Daoy (cell line): ENCODE measurements around the gene HSF4. TPM values are rescaled to one million over a fixed set of nuclear protein-coding genes. Genes with fewer than 3 reads are reported as not detected.
A peak's percentile ranks its signal among the peaks of the same experiment; 100 is the strongest.

Source experiments
- DNase-seq: peaks from one replicate; pipeline ENCODE4 v3.0.0-alpha.2; 2015; ENCODE audit warnings: low read depth
- total RNA-seq: library from RNA; depleted of rRNA; stranded (reverse); fragments of >200 nt; shearing (Covaris generic); gene quantifications from 2 replicates; pipeline ENCODE4 v1.2.3, GENCODE V29; 2014

Gene HSF4
- total RNA-seq, 1 experiment from 2014 or later: 2.8 TPM

GRCh38 chr16:67150047-67150832 lies 14.3 kb upstream of the HSF4 start:
- DNase-seq: no peak

- peak; percentile 78 for DNase-seq
Measured at GRCh38 chr16:67150833-67151396, 13.6 kb upstream of the HSF4 start, which contains the start of gene B3GNT9. TSS of gene B3GNT9 (minus strand) at chr16:67150998. CDS start at chr16:67150485, 513 bp downstream.

GRCh38 chr16:67151431-67152097 lies 13.0 kb upstream of the HSF4 start:
- no peak for DNase-seq

GRCh38 chr16:67154578-67155294 lies 9.8 kb upstream of the HSF4 start:
- DNase-seq: no peak

GRCh38 chr16:67155295-67156142 lies 9.0 kb upstream of the HSF4 start:
- peak; percentile 75 for DNase-seq

- DNase-seq: no peak
Measured at GRCh38 chr16:67156143-67156844, 8.3 kb upstream of the HSF4 start.

- no peak for DNase-seq
Measured at GRCh38 chr16:67157106-67157748, 7.3 kb upstream of the HSF4 start.

- DNase-seq: no peak
Measured at GRCh38 chr16:67157892-67158635, 6.5 kb upstream of the HSF4 start.

- peak; percentile 52 for DNase-seq
Measured at GRCh38 chr16:67158637-67159600, 5.6 kb upstream of the HSF4 start.

GRCh38 chr16:67161595-67162058 lies 2.9 kb upstream of the HSF4 start:
- DNase-seq: no peak

GRCh38 chr16:67162506-67163163 lies 1.9 kb upstream of the HSF4 start:
- no peak for DNase-seq

- peak; percentile 39 for DNase-seq
Measured at GRCh38 chr16:67163164-67163998, 1.2 kb upstream of the HSF4 start.

GRCh38 chr16:67163999-67164558 lies 466 bp upstream of the HSF4 start:
- no peak for DNase-seq

- no peak for DNase-seq
Measured at GRCh38 chr16:67165121-67166078, 855 bp downstream of the HSF4 start.

GRCh38 chr16:67166110-67166547 lies 1.6 kb downstream of the HSF4 start:
- no peak for DNase-seq
